ENCODE results near the gene NAA10. TPM values are rescaled to one million over a fixed set of nuclear protein-coding genes. Genes with fewer than 3 reads are reported as not detected.

The NAA10 gene
- polyA plus RNA-seq, 1 donor from 2014 or later, result 117 TPM

DNA sequence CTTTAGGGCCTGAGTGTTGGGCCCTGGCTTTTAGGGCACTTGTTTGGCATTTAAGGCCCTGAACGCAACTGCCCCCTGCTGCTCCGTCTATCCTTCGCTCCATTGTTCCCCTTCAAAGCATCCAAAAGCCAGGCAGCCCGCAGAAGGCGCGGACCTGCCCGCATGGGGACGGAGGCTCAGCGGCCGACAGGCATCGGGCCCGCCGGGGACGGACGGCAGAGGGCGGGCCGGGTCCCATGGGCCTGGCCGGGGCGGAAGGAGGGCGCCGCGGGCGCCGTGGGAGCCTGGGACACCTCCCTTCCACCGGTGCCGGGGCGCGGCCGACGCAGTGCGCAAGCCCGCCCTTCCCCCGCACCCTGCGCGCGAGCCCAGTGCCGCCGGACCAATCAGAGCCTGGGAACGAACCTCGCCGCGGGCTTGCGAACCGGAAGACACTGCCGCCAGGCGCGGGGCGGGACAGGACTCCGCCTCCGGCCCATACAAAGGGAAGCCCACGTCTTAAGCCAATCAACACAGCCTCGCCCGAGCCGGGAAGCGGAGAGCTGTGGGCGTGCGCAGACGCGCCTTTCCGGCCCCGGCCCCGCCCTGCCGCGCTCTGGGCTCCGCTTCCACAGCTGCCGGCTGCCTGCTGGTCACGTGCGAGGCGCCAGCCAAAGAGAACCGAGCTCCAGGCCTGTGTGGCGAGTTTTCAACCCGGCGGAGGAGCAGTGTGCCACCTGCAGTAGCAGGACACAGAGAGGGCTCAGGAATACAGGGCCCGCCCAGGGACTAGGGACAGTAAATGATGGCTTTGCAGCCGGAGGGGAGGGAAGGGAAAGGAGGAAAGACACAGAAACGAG is 6.7 kb downstream of the NAA10 start:
- Histone ChIP-seq H3K9ac (ENCODE audit: low read length) (peak overlapping the region; percentile 92), H3K79me2 (replicated peaks; ENCODE audit: insufficient read depth, low read length) (no peaks in the 10 kb centered on the region), H3K36me3 (ENCODE audit: insufficient read depth, low read length) (no peaks in the 10 kb centered on the region), H2AFZ (ENCODE audit: low read depth, low read length) (no peak overlapping the region), H3F3A (ENCODE audit: insufficient read depth, low read length, poor library complexity, severe bottlenecking) (no peaks in the 10 kb centered on the region), H4K20me1 (ENCODE audit: insufficient read depth) (no peaks in the 10 kb centered on the region), H3K4me3 (ENCODE audit: low read length) (peak overlapping the region; percentile 71), H3K9me2 (ENCODE audit: insufficient read depth, low read length) (no peaks in the 10 kb centered on the region), H3K9me3 (ENCODE audit: low read length) (no peaks in the 10 kb centered on the region), H3K27me3 (ENCODE audit: insufficient read depth, low read depth, low read length) (no peaks in the 10 kb centered on the region), H3K27ac (ENCODE audit: low read length) (peak overlapping the region; percentile 94), H3K4me2 (ENCODE audit: low read length) (peak overlapping the region; percentile 80)
- peak; percentile 64 for TF ChIP-seq POLR2AphosphoS5 (IDR thresholded peaks at IDR 0.05)
- TF ChIP-seq RAD21 (conservative IDR thresholded peaks at IDR 0.05), result peak; percentile 42
- TF ChIP-seq MXI1 (conservative IDR thresholded peaks at IDR 0.05; ENCODE audit: poor library complexity, severe bottlenecking), result peak; percentile 70
- peak; percentile 31 for TF ChIP-seq TAF1 (IDR thresholded peaks at IDR 0.05; ENCODE audit: low read depth)
- TF ChIP-seq EZH2 (IDR thresholded peaks at IDR 0.05; ENCODE audit: borderline replicate concordance, insufficient read depth, low read length, poor library complexity, severe bottlenecking), result no peak
- TF ChIP-seq, protein P1, sequence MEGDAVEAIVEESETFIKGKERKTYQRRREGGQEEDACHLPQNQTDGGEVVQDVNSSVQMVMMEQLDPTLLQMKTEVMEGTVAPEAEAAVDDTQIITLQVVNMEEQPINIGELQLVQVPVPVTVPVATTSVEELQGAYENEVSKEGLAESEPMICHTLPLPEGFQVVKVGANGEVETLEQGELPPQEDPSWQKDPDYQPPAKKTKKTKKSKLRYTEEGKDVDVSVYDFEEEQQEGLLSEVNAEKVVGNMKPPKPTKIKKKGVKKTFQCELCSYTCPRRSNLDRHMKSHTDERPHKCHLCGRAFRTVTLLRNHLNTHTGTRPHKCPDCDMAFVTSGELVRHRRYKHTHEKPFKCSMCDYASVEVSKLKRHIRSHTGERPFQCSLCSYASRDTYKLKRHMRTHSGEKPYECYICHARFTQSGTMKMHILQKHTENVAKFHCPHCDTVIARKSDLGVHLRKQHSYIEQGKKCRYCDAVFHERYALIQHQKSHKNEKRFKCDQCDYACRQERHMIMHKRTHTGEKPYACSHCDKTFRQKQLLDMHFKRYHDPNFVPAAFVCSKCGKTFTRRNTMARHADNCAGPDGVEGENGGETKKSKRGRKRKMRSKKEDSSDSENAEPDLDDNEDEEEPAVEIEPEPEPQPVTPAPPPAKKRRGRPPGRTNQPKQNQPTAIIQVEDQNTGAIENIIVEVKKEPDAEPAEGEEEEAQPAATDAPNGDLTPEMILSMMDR (IDR thresholded peaks at IDR 0.05; ENCODE audit: poor library complexity, severe bottlenecking), result peak; percentile 26
- TF ChIP-seq, protein P2, sequence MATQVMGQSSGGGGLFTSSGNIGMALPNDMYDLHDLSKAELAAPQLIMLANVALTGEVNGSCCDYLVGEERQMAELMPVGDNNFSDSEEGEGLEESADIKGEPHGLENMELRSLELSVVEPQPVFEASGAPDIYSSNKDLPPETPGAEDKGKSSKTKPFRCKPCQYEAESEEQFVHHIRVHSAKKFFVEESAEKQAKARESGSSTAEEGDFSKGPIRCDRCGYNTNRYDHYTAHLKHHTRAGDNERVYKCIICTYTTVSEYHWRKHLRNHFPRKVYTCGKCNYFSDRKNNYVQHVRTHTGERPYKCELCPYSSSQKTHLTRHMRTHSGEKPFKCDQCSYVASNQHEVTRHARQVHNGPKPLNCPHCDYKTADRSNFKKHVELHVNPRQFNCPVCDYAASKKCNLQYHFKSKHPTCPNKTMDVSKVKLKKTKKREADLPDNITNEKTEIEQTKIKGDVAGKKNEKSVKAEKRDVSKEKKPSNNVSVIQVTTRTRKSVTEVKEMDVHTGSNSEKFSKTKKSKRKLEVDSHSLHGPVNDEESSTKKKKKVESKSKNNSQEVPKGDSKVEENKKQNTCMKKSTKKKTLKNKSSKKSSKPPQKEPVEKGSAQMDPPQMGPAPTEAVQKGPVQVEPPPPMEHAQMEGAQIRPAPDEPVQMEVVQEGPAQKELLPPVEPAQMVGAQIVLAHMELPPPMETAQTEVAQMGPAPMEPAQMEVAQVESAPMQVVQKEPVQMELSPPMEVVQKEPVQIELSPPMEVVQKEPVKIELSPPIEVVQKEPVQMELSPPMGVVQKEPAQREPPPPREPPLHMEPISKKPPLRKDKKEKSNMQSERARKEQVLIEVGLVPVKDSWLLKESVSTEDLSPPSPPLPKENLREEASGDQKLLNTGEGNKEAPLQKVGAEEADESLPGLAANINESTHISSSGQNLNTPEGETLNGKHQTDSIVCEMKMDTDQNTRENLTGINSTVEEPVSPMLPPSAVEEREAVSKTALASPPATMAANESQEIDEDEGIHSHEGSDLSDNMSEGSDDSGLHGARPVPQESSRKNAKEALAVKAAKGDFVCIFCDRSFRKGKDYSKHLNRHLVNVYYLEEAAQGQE (IDR thresholded peaks at IDR 0.05; ENCODE audit: borderline replicate concordance), result peak; percentile 40
- TF ChIP-seq SMC3 (conservative IDR thresholded peaks at IDR 0.05; ENCODE audit: poor library complexity), result peak; percentile 63
- peak; percentile 40 for TF ChIP-seq EP300 (conservative IDR thresholded peaks at IDR 0.05; ENCODE audit: poor library complexity, severe bottlenecking)

DNA sequence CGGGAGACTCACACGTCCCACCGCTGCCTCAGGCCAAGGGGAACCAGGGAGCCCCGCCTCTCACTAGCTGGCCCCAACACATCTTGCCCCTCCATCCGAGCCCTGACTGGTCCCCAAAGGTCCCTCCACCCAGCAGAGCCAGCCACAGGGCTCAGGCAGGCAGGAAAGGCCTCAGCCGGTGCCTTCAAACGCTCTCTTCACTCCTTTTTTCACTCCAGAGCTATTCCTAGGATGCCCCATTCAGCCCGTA is 7.2 kb downstream of the NAA10 start:
- no peaks in the 10 kb centered on the region for H3K79me2 ChIP-seq (replicated peaks; ENCODE audit: insufficient read depth, low read length)
- H4K20me1 ChIP-seq (ENCODE audit: insufficient read depth), result no peaks in the 10 kb centered on the region
- no peak overlapping the region for H2AFZ ChIP-seq (ENCODE audit: low read depth, low read length)
- H3K9me2 ChIP-seq (ENCODE audit: insufficient read depth, low read length), result no peaks in the 10 kb centered on the region
- no peaks in the 10 kb centered on the region for H3K36me3 ChIP-seq (ENCODE audit: insufficient read depth, low read length)
- no peaks in the 10 kb centered on the region for H3F3A ChIP-seq (ENCODE audit: insufficient read depth, low read length, poor library complexity, severe bottlenecking)
- TF ChIP-seq EP300 (conservative IDR thresholded peaks at IDR 0.05; ENCODE audit: poor library complexity, severe bottlenecking) (no peak), RAD21 (conservative IDR thresholded peaks at IDR 0.05) (no peak), TAF1 (IDR thresholded peaks at IDR 0.05; ENCODE audit: low read depth) (no peak), MXI1 (conservative IDR thresholded peaks at IDR 0.05; ENCODE audit: poor library complexity, severe bottlenecking) (no peak), SMC3 (conservative IDR thresholded peaks at IDR 0.05; ENCODE audit: poor library complexity) (no peak), POLR2AphosphoS5 (IDR thresholded peaks at IDR 0.05) (no peak), EZH2 (IDR thresholded peaks at IDR 0.05; ENCODE audit: borderline replicate concordance, insufficient read depth, low read length, poor library complexity, severe bottlenecking) (no peak)
- TF ChIP-seq, protein P2 (IDR thresholded peaks at IDR 0.05; ENCODE audit: borderline replicate concordance), result no peak
- TF ChIP-seq, protein P1 (IDR thresholded peaks at IDR 0.05; ENCODE audit: poor library complexity, severe bottlenecking), result no peak
- peak overlapping the region; percentile 80 for H3K4me2 ChIP-seq (ENCODE audit: low read length)
- no peaks in the 10 kb centered on the region for H3K27me3 ChIP-seq (ENCODE audit: insufficient read depth, low read depth, low read length)
- peak overlapping the region; percentile 94 for H3K27ac ChIP-seq (ENCODE audit: low read length)
- peak overlapping the region; percentile 92 for H3K9ac ChIP-seq (ENCODE audit: low read length)
- H3K4me3 ChIP-seq (ENCODE audit: low read length), result peak overlapping the region; percentile 71
- H3K9me3 ChIP-seq (ENCODE audit: low read length), result no peaks in the 10 kb centered on the region
